ENCODE results near the gene TNFSF8. TPM values are rescaled to one million over a fixed set of nuclear protein-coding genes. Genes with fewer than 3 reads are reported as not detected.

The TNFSF8 gene
- total and polyA plus RNA-seq, 2 of the 8 experiments (the other 6 are each of a cell fraction or from before 2014, with no cell fraction given) = not detected

GRCh38 chr9:114880291-114880745, 50.1 kb downstream of the TNFSF8 start:
- no peak overlapping the region for H2BK120ac ChIP-seq (replicated peaks; ENCODE audit: low read depth, low read length)
- H4K5ac ChIP-seq (ENCODE audit: insufficient read length, low read depth, low read length) = no peak overlapping the region
- H3K4me2 ChIP-seq (ENCODE audit: insufficient read depth in 1 of 2, low read depth in 2 of 2, low read length in 2 of 2) = no peak overlapping the region
- H3K4me3 ChIP-seq (ENCODE audit: extremely low read depth in 1 of 4, insufficient read depth in 2 of 4, low read depth in 3 of 4, low read length in 4 of 4) = no peak overlapping the region
- peaks cover 8% of the 10 kb centered on the region in 2 experiments; a peak in 2 of 4 replicates for H3K9me3 ChIP-seq (ENCODE audit: insufficient read depth in 2 of 2, low read depth in 1 of 2, low read length in 1 of 2)
- no peak overlapping the region for H2BK5ac ChIP-seq (ENCODE audit: low read depth, low read length)
- H3K18ac ChIP-seq (ENCODE audit: extremely low read depth, low read length) = no peak overlapping the region
- no peaks in the 10 kb centered on the region for H3K79me1 ChIP-seq (ENCODE audit: low read depth, low read length)
- H4K8ac ChIP-seq (ENCODE audit: extremely low read depth, insufficient read depth, low read length) = no peak overlapping the region
- no peak overlapping the region for H3K56ac ChIP-seq (replicated peaks; ENCODE audit: insufficient read length, low read depth, low read length)
- H4K20me1 ChIP-seq (replicated peaks in 1 of 2; ENCODE audit: control insufficient read depth in 1 of 2, insufficient read depth in 2 of 2, low read length in 2 of 2) = no peaks in the 10 kb centered on the region
- H3K4me1 ChIP-seq (replicated peaks in 1 of 4; ENCODE audit: control insufficient read depth in 3 of 4, insufficient read depth in 4 of 4, low read length in 3 of 4) = no peaks in the 10 kb centered on the region
- no peak overlapping the region for H2BK15ac ChIP-seq (ENCODE audit: low read length)
- no peak overlapping the region for H2BK20ac ChIP-seq (ENCODE audit: low read length)
- DNase-seq (ENCODE audit: low read depth in 1 of 2, low spot score in 2 of 2) (no peak), FAIRE-seq (no peak)
- no peaks in the 10 kb centered on the region for H3K23me2 ChIP-seq (ENCODE audit: low read depth, low read length)
- H4K91ac ChIP-seq (replicated peaks; ENCODE audit: insufficient read length, low read length) = no peak overlapping the region
- H2BK12ac ChIP-seq (ENCODE audit: low read depth, low read length) = no peak overlapping the region
- no peak overlapping the region for H3K9ac ChIP-seq (replicated peaks in 1 of 4; ENCODE audit: extremely low read depth in 1 of 4, low read depth in 3 of 4, low read length in 3 of 4)
- H2AK5ac ChIP-seq (ENCODE audit: low read depth, low read length) = no peak overlapping the region
- H3K23ac ChIP-seq (ENCODE audit: insufficient read length) = no peak overlapping the region
- WGBS, 2 experiments (ENCODE audit: extremely low coverage in 1 of 2, insufficient coverage in 1 of 2, insufficient read length in 1 of 2, insufficient replicate concordance in 2 of 2, low coverage in 1 of 2, low lambda C conversion rate in 2 of 2, missing lambda C conversion rate in 1 of 2) = 92% methylated on average over 1 of the region's 1 CpG; no CpG with 5 or more reads in 1 of the 2 experiments
- CTCF ChIA-PET (ENCODE audit: partially characterized antibody) = interaction anchor here (1.0 to 1.2 kb wide), 2 partner anchors 9 to 37 kb away, joined by 3 to 4 read pairs; no protein-coding TSS in a partner anchor
- no peak overlapping the region for H3K27ac ChIP-seq (ENCODE audit: low read depth, low read length)
- no peak for TF ChIP-seq TBP (IDR thresholded peaks at IDR 0.05; ENCODE audit: low read depth, low read length)
- peaks cover 0 to 3% (median 0%) of the 10 kb centered on the region in 4 experiments; a peak in 1 of 7 replicates for H3K27me3 ChIP-seq (replicated peaks in 1 of 4; ENCODE audit: control insufficient read depth in 3 of 4, extremely low read depth in 1 of 4, insufficient read depth in 3 of 4, low read length in 3 of 4)
- POLR2A ChIA-PET (ENCODE audit: partially characterized antibody) = no interaction called here
- H3K79me2 ChIP-seq (ENCODE audit: control insufficient read depth in 1 of 2, insufficient read depth in 2 of 2, low read length in 2 of 2) = no peaks in the 10 kb centered on the region
- no peak overlapping the region for H2AFZ ChIP-seq (ENCODE audit: low read length)
- no peaks in the 10 kb centered on the region for H3K36me3 ChIP-seq (ENCODE audit: control insufficient read depth in 2 of 4, insufficient read depth in 4 of 4, low read length in 3 of 4)
- no peak overlapping the region for H3K14ac ChIP-seq (ENCODE audit: insufficient read length)
- no peak overlapping the region for H3K4ac ChIP-seq (replicated peaks; ENCODE audit: insufficient read length, low read depth, low read length)

Data from H1 (cell line).